ENCODE data around the gene AASDH.
"Not testable (repeated sequence)": the region's sequence is repeated elsewhere in the genome, so short reads cannot be mapped to it uniquely, and the experiment has no call there.

The AASDH gene

DNA sequence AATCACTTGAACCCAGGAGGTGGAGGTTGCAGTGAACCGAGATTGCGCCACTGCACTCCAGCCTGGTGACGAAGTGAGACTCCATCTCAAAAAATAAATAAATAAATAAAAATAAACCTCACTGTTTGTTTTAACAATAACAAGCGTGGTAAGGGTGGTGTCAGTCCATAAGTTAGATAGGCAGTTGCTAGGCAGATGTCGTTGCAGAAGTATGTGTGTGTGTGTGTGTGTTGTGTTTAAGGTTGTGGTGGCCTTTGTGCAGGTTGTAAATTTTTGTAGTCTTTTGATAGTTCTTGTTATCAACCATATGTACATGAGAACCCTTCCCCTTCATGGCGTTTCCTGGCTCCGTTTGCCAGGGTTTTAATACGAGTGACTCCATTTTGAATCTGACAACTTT, 4.0 kb upstream of the AASDH start:
- no peak for DNase-seq

DNA sequence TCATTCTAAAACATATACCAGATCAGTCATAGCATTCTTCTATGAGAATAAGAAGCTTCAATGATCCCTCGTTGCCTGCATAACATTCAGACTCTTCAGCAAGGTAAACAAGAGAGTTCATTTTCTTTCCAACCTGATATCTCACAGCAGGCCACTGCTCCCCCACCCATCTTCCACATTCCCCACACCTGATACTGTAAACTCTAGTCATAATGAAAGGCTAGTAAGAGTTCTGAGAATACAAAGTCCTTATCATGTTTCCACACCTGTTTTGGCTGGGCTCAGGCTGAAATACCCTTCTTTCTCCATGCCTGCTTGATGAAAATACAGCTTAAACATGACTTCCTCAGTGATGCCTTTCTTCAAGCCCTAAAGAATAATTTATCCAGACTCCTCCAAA, 2.3 kb upstream of the AASDH start:
- DNase-seq: no peak

DNA sequence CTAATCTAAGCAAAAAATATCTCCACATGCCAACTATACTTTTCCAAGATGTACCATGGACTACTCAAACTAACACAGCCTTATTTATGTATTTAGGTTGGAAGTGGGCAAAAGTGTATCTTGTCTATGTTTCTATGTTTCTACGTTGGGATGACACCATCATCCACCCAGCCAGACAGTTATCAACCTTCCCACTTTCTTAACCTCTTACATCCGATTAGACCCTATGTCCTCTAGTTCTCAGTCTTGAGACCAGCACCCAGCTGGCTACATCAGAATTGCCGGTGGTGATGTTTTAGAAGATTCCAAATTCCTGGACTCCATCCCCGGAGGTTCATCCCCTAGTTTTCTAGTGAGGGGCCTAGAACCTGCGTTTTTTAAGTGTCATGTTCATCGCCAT, 1.0 kb upstream of the AASDH start:
- DNase-seq: no peak

DNA sequence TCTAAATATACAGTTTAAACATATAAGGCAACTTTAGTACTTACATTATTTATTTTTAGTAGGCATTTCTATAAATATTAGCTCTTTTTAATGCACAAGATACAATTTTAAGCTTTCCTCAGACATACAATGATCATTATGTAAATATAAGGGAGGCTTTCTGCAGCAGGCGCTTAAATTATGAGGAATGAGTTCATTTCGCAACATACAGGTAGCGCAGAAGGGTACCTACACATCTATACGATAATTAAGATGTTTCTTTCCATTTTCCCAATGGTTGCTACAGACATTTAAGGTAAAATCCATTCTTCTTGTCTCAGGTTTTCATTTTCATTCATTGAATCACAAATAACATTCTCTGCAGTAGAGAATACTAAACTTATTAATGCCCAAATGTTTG, 1.2 kb downstream of the AASDH start:
- no peak for DNase-seq

DNA sequence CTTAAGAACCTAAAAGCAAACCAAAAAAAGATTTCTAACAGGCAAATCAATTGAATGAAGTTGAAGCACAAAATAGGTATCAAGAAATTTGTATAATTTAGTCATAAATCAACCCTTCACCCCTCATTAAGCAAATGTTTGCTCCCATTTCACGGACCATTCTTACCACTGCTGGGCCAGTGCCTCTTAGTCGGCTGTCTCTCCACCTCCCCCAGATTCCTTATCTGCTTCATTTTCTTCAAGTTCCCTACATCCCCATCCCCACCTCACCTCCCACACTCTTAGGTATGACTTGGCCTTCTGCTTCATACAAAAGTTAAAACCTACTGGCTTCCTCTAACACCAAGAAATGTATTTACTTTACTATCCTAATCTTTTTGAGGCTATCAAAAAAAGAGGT, 11.8 kb downstream of the AASDH start:
- DNase-seq: no peak

DNA sequence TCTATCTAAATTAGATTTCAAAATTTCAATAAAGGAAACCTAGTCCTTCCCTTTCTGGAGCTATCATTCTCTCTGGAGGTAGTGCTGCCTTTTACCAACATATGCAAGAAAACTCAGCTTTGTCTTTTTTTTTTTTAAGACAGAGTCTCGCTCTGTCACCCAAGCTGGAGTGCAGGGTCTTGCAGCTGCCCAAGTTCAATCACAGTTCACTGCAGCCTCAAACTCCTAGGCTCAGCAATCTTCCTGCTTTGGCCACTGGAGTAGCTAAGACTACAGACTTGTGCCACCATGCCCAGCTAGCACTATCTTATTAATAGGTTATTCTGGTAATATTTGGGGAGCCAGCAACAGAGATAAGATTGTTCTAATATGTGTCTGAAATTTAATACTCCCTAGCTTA, 12.3 kb downstream of the AASDH start:
- no peak for DNase-seq

DNA sequence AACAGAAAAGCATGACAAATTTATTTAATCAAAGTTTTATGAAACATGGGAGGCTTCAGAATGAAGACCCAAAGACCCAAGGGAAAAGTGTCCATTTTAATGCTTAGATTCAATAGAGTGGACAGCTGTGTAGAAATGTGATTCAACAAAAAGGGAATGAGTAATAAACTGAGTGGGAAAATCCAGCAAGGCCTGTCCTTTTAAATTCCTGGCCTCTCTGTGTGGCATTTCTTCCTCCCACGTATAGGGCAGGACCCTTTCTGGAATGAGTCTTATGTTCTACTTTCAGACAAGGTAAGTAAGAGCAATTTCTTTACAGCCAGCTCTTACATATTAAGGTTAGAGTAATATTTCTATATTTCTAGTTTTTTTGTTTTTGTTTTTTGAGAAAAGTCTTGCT, 14.5 kb downstream of the AASDH start:
- no peak for DNase-seq

DNA sequence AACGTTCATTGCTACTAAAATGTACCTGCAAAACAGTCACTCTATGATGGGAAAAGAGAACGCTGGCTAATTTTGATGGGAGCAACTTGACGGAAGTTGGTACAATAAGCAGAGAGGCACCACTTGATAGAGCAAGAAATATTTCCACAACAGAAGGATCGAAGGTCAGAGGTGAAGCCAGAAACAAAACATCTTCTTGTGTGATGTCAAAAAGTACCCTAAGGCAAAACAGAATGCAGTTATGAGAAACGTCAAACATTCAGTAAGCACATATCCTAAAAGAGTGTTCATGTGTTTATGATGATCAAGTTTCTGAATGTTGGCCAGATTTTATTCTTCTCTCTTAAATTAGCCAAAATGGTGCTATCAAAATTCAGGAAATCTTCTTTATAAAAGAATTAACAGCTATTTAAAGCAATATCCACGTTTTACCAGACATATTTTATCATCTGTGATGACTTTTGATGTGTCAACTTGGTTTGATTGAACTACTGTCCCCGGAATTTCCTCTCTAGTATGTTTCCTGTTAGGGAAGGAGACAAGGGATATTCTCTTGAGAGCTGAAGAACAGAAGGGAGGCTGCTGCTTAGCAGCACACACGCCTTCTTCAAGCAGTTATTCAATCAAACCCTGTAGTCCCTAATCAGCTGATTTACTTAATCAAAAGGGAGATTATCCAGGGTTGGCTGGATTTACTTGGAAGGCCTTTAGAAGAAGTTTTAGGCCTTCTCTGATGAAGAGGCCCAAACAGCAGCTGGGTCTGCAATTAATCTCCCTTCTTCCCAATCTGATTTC, 15.7 kb downstream of the AASDH start:
- DNase-seq: no peak

DNA sequence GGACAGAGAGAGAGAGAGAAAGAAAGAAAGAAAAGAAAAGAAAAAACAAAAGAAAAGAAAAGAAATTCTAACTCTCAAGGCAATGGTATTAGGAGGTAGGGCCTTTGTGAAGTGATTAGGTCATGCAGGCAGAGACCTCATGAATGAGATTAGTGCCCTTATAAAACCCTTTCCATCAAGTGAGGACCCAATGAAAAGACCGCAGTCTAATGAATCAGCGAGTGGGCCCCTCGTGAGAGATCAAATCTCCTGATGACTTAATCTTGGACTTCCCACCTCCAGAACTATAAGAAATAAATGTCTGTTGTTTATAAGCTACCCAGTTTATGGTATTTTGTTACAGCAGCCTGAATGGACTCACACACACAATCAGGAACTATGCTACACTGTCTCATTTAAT, 16.9 kb downstream of the AASDH start:
- DNase-seq: no peak

DNA sequence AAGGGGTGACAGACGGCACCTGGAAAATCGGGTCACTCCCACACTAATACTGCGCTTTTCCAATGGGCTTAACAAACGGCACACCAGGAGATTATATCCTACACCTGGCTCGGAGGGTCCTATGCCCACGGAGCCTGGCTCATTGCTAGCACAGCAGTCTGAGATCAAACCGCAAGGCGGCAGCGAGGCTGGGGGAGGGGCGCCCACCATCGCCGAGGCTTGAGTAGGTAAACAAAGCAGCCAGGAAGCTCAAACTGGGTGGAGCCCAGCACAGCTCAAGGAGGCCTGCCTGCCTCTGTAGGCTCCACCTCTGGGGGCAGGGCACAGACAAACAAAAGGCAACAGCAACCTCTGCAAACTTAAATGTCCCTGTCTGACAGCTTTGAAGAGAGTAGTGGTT, 24.3 kb downstream of the AASDH start:
- not testable (repeated sequence) for DNase-seq

DNA sequence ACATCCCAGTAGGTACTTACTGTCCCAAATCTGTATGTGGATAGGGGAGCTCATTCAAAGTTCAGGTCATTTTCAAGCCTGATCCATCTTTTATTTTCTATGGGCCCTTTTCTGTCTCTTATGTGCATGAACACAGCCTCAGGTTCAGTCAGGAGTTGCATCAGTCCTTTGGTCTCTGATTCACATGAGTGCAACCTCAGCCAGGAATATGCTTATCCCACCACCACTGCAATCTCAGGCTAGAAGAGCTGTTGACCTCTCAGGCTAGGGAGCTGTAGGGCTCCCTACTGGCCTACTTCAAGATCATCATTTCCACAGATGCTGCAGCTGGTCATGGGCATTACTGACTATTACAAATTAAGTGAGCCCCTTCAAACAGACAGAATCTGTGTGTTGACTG, 27.2 kb downstream of the AASDH start:
- DNase-seq: no peak

DNA sequence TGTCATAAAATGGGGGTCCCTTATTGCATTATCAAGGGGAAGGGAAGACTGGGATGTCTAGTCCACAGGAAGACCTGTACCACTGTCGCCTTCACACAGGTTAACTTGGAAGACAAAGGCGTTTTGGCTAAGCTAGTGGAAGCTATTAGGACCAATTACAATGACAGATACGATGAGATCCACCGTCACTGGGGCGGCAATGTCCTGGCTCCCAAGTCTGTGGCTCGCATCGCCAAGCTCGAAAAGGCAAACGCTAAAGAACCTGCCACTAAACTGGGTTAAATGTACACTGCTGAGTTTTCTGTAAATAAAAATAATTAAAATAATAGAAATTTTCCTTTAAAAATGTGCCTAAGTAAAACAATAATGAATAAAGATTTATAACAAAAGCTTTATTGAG, 30.6 kb downstream of the AASDH start:
- DNase-seq: no peak

DNA sequence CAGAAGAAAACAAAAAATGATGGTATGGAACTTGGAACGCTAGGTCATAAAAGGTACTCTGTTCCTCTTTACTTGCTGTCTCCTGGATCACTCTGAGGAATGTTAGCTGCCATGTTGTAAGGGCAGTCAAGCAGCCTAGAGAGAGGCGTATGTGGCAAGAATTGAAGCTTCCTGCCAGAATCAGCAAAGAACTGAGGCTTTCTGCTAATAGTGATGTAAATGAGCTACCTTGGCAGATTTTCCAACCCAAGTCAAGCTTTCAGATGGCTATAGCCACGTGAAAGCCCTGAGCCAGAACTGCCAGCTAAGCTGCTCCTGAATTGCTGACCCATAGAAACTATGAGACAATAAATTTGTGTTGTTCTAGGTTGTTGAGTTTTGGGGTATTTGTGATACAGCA, 38.7 kb downstream of the AASDH start:
- no peak for DNase-seq

DNA sequence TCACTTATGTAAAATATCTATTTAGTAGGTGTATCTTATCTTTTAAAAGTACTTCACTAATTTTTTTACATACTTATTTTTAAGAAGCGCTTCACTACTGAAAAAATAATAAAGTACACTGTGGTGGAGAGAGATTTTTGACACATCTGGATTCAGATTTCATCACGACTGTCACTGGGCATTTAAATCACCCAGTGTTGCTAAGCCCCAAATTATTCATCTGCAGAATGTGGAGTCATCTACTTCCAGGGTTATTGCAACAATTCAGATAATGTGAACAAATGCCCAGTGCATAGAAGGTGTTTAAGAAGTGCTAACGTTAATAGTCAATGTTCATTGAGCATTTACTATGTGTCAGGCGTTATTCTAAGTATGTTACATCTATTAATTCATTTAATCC, 41.8 kb downstream of the AASDH start:
- DNase-seq: no peak

DNA sequence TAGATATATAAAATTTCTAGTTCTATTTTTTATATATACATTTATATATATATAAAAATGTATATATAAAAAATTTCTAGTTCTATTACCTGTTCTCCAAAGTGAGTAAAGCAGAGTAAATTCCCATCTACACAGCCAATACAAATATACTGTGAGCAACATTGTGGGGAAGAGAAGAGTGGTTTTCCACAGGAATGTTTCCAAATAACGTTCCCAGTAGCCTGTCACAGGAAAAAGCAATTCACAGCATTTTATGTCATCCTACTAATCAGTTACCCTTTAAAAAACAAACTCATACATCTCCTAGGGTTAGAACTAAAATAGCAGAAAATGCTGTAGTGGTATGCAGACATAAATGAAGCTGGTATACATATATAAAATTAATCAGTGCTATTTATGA, 44.5 kb downstream of the AASDH start:
- no peak for DNase-seq

DNA sequence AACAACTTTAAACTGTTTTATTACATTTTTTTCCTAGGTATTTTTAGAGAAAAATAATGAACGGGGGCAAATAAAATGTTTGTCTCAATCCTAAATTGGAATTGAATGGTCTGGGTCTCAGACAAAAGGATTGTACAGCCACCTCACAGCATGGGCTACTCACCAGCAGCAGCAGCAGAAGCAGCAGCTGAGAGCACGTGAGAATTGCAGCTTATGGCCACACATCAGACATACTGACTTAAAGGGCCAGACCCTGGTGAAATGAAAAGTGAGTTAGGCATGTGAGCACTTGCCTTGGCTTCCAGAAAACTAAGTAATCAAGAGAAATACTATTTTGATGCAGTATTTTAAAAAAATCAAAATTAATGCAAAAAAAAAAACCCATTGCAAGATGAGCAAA, 56.6 kb downstream of the AASDH start:
- DNase-seq: no peak

DNA sequence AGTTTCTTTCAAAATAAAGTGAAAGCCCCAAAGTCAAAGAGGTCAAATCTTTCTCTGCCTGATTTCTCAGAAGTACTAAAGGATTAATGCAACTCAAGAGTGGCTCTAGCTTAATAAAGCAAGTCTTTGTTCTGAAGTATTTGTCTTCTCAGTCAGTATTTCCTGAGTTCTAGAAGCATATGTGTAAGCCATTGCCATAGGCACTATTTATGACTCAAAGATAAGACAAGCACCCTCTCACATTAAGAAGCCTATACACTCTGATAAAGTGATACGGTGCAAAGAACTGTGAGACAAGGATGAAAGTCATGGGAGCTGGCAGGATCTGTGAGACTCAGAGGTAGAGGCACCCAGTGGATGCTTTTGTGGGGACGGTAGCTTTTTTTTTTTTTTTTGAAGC, 60.9 kb downstream of the AASDH start:
- DNase-seq: no peak

DNA sequence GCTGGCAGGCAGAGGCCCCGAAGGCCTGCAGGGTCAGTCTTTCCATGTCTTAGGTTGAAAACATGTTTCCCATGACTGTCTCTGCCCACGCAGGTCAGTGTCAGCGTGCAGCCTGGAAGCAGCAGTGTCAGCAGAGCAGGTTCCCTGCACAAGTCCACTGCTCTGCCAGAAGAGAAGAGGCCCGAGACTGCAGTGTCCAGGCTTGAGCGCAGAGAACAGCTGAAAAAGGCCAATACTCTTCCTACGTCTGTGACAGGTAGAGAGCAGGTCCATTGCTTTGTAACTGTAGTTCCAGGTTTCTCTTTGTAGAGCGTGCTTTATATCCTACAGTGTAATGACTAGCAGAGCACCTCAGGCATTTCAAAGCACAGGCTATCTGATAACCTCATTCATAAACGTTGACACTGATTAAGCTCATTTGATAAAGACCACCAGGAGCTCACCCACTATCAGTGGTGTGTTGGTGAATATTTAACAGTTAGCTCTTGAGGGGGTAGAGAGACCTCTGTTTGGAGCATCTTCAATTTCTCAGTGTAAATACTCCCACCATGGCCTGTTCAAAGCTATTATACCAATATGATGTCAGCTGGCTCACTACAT, 63.2 kb downstream of the AASDH start:
- no peak for DNase-seq

DNA sequence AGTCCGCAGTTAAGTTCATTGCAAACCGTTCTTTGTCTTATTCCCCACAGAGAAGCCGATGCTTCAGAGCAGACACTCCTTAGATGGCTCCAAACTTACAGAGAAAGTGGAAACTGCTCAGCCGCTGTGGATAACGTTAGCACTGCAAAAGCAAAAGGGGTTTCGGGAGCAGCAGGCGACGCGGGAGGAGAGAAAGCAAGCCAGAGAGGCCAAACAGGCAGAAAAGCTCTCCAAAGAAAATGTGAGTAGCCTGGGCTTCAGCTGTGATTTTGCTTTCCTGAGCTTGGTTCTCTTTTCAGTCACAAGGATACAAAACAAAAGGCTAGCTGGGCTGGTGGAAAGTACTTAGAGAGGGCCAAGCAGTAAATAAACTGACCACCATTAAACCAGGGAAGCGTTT, 64.0 kb downstream of the AASDH start:
- no peak for DNase-seq

DNA sequence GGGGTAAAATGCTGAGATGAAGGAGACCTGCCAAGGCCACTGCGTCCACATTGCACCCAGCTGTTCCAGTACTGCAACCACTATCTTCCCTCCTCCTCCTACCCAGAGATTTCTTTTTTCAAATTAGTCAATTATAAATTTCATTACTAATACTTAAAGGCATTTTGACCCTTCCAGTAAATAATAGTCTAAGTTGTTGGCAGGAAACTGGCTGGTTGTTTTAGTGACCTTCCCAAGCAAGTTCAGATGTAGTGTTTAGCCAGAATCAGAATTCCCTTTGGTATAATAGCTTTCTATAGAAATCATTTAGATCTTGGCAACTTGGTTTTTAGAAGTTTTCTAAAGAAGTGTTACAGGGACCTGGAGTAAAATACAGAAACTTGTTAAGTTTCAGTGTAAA, 66.0 kb downstream of the AASDH start:
- no peak for DNase-seq

DNA sequence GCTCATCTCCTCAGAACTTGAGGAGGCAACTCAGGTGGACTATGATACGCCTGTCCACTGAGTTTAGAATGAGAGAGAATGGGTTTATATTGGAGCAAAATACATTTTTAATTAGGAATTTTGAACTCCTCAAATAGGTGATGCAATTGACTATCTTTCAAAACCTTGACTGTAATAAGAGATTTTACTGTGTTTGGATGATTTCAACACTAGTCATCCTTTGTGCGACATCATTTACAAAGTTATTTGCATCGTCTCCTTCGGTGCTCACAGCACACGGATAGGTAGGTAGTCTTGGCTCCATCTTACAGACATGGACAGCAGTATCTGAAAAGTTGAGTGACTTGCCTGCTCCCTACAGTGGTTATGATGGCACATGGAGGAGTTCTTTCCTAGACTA, 67.0 kb downstream of the AASDH start:
- no peak for DNase-seq

DNA sequence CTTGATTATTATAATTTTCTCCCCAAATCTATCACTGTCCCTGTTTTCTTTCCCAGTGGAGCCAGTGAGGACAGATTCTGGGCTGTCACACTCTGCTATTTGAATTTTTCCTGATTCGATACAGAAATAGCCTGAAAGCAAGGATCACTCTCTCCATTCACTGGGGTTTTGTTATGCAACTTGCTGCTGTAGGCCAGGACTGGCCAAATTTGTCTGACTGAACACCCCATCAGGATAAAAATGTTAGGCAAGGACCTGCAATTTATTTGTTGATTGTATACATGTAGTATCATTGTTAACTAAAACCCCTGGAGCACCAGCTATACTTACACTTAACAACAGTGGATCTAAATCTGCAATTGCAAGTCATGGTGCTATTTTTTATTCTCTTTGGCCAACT, 68.7 kb downstream of the AASDH start:
- DNase-seq: no peak

DNA sequence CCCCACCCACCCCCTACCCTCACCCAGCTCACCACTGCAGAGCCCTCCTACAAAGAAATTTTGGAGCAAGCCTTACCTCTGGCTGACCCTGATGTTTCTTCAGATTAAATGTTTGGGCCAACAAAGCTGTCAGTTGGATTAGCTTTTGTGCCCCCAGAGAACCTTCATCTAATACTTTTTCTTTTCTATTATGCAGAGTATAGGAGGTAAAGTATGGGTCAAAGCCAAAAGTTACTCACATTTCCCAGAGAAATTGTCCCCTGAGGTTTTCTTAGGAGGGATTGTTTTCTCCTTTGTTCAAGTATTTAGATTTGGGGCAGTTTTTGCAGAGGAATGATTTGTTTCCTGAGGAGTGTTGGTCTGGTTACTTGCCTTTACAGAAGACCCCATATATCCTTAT, 69.5 kb downstream of the AASDH start:
- no peak for DNase-seq

DNA sequence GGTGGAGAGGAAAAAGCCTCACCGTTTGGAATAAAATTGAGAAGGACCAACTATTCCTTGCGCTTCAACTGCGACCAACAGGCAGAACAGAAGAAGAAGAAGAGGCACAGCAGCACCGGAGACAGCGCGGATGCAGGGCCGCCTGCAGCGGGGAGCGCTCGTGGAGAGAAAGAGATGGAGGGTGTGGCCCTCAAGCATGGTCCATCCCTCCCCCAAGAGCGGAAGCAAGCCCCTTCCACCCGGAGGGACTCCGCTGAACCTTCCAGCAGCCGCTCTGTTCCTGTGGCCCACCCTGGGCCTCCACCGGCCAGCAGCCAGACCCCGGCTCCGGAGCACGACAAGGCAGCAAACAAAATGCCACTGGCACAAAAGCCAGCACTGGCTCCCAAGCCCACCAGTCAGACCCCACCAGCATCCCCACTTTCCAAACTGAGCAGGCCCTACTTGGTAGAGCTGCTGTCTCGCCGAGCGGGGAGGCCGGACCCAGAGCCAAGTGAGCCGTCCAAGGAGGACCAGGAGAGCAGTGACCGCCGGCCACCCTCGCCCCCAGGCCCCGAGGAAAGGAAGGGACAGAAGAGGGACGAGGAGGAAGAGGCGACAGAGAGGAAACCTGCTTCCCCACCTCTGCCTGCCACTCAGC, 71.2 kb downstream of the AASDH start:
- DNase-seq: no peak

DNA sequence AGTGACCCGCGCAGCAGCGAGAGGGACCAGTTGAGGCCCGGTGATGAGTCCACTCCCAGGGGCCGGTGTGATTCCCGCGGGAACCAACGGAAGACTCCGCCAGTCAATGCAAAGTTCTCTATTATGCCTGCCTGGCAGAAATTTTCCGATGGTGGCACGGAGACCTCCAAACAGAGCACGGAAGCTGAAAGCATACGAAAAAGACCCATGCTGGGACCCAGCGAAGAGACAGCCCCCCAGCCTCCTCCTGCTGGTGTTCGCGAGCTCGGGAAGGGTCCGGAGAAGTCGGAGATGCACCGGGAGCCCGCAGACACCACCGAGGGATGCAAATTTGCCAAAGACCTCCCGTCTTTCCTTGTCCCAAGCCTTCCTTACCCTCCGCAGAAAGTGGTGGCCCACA, 71.7 kb downstream of the AASDH start:
- DNase-seq: no peak

Data from right hindlimb (tissue), 1 donor.